A673 (cell line): ENCODE data around the gene PHYHIPL.

Source experiments
- CTCF ChIP-seq: fragments of 300-800, 200-600 bp; sonication (generic); conservative IDR thresholded peaks from 2 replicates; pipeline ENCODE4 v1.5.1; 2017; ENCODE audit warnings: low read depth, mild to moderate bottlenecking, antibody characterized with exemption, low read length, moderate library complexity, mixed read lengths
- EZH2 ChIP-seq: fragments of 200-600 bp; sonication (generic); IDR thresholded peaks from 2 replicates; pipeline ENCODE4 v1.6.1; 2017; ENCODE audit warnings: borderline replicate concordance, low read depth, mild to moderate bottlenecking, mixed read lengths, antibody characterized with exemption, low read length; ENCODE audit not compliant: poor library complexity, severe bottlenecking

DNA sequence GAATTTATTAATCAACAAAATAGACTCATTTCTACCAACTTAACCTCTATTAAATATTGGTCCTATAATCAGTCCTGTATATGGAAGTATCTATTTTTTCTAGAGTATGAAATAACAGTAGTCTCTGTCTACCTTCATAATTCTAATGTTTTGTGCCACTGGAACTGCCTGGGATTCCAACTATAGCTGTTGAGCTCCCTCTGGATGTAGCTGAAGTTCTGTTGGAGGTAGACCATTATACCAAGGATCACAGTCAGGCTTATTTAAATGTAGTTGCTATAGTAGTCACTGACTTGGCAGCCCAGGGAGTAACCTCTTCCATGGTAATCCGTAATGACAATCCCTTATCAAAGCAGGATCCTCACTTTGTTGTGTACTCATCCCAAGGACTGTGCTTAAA is 48.5 kb upstream of the PHYHIPL start:
- TF ChIP-seq CTCF, result no peak
- TF ChIP-seq EZH2, result no peak
